ENCODE results near the gene ADAMTS6.
"Not testable (repeated sequence)": the region's sequence is repeated elsewhere in the genome, so short reads cannot be mapped to it uniquely, and the experiment has no call there.

ADAMTS6 gene

DNA sequence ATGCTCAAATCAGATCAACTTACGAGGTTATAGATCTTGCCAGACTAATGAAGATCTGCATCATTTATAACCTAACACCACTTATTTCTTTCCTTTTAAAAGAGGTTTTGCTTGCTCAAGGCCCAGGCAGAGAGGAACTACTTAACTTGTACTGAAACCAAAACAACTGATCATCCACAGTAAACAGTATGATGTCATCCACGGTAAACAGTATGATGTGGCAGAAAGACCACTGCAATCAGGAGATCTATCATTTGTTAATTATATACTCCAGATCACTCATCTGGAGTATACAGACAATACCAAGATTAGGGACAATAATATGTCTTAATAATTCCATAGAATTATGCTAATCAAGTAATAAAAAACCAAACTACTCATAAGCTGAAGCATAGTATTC is 116.8 kb downstream of the ADAMTS6 start:
- peak in 2 of 3 experiments; percentile 20 to 56 for DNase-seq

- DNase-seq: no peak
Observed at GRCh38 chr5:65363499-65363898, 118.2 kb downstream of the ADAMTS6 start.

DNA sequence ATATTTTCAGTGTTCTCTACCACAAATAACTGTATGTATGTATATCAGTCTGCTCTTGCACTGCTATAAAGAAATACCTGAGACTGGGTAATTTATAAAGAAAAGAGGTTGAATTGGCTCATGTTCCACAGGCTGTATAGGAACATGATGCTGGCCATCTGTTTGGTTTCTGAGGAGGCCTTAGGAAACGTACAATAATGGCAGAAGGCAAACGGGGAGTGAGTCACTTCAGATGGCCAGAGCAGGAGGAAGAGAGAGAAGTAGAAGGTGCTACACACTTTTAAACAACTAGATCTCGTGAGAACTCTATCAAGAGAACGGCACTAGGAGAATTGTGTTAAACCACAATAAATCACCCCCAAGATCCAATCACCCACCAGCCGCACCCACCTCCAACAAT is 121.7 kb downstream of the ADAMTS6 start:
- DNase-seq: no peak

GRCh38 chr5:65359569-65359968 is 122.2 kb downstream of the ADAMTS6 start:
- DNase-seq: no peak

DNA sequence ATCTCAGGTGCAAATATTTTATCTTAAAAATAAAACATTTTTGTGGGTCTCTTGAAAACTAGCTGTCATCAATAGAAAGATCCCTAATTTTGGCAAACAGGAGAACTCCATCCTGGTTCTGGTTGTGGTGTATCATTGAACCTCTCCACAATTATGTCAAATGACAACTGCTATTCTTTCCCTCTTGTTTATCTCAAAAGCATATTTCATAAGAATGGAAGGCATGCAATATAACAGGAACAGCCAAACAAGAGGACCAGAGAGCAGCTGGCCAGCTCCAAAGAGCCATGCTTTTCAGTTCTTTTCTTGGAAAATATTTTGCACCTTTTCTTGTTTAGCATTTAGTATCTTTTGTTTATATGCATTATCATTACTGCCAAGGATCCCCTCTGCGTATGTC is 125.4 kb downstream of the ADAMTS6 start:
- DNase-seq: no peak

DNA sequence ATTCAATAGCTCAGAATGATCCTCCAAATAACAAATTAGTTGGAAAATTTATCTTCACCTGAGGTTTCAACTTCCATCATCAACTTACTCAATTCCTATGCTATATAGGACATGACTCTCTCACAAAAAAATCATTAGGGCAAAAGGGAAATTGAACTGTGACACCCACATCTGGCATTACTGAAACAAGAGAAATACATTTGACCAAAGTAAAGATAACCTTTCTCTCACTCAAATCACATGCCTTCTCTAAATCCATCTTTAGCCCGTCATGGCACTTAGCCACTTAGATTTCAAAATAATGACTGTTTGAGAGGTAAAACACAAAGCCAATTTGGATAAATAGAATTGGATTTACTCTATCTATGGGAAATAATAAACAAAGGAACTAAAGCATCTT is 126.4 kb downstream of the ADAMTS6 start:
- no peak for DNase-seq

- DNase-seq: no peak
Observed at GRCh38 chr5:65341835-65342234, 139.9 kb downstream of the ADAMTS6 start.

DNA sequence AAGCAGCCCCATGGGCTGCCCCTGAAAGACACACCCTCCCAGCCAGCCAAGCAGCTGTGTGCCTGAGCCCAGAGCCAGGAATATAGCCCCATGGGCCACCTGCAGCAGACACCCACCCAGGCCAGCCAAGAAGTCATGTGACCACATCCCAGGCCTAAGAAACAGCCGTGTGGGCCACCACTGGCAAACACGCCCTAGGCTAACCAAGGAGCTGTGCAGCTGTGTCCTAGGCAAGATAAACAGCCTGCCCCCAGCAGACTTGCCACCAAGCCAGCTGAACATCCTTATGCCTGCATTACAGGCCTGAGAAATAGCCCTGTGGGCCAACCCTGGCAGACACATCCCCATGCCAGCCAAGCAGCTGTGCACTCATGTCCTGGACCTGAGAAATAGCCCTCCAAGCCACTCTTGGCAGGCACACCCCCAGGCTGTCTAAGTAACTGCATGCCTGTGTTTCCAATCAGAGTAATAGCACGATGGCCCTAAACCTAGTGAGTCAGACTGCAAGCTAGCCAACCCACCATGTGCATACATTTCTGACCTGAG is 143.0 kb downstream of the ADAMTS6 start:
- DNase-seq: no peak

- peak; percentile 71 to 95 (median 93) for DNase-seq
Observed at GRCh38 chr5:65334077-65334476, 147.6 kb downstream of the ADAMTS6 start.

GRCh38 chr5:65332591-65332990 is 149.1 kb downstream of the ADAMTS6 start:
- no peak for DNase-seq

DNA sequence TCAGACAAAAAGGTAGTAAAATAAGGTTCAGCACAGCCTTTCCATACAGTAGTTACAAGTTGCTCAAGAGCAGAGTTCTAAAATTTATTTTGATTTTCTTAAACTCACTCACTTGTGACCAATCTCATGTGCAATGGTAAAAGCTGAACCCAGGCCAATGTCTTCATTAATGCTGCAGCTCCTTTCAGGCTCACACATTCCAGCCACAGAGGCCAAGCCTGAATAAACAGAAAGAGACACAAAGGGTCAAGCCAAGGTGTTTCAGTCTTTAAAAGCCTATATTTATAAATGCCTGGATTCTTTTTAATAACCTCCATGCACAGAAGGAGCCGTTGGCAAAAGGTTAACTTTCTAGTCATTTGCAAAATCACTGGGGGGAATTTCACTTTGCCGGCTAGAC is 152.5 kb downstream of the ADAMTS6 start:
- no peak for DNase-seq

GRCh38 chr5:65327582-65327981 is 154.1 kb downstream of the ADAMTS6 start:
- no peak for DNase-seq

- DNase-seq: no peak
Observed at GRCh38 chr5:65326922-65327321, 154.8 kb downstream of the ADAMTS6 start.

DNA sequence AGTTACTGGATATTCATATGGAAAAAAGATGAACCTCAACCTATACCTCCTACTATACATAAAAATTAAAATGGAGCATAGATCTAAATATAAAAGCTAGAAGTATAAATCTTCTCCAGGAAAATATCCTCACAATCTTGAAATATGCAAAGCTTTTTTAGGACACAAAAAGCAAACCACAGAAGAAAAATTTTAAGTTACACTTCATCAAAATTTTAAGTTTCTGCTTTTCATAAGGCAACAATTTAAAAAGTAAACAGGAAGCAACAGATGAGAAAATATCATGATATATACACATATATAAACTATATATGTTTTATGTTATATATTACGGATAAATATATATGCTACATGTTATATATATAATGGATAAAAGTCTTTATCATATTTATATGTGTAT is 157.5 kb downstream of the ADAMTS6 start:
- DNase-seq: no peak

GRCh38 chr5:65320704-65321103 is 161.0 kb downstream of the ADAMTS6 start:
- not testable (repeated sequence) for DNase-seq

DNA sequence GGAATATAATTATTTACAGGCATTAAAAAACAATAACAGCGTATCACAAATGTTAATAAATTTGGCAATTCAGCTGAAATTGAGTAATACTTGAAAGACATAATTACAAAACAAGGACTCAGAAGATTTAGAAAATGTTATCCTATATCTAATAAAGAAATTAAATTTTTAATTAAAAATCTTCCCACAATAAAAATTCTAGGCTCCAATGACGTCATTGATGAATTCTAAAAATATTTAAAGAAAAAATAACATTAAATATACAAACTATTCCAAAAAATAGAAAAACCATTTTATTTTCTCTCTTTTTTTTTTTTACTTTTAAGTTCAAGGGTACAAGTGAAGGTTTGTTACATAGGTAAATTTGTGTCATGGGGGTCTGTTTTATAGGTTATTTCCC is 161.5 kb downstream of the ADAMTS6 start:
- no peak for DNase-seq

DNA sequence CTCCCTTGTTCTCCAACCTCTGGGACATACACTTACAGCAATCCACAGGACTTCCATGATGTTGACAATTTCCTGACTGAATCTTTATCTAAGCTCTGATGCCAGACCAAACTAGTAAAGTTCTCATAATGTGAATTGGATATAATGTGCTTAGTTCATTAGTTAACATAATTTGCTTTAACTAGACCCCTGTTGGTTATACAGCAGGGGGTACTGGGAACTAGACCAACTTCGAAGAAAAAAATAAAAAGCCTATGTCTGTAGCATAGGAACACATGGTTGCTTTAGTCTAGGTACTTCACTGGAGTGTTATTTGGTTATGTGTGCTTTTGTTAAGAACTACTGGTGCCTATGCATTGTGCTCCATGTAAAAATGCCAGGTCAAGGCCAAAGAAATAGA is 173.8 kb downstream of the ADAMTS6 start:
- no peak for DNase-seq

GRCh38 chr5:65307088-65307487 is 174.6 kb downstream of the ADAMTS6 start:
- DNase-seq: no peak

GRCh38 chr5:65305913-65306312 is 175.8 kb downstream of the ADAMTS6 start:
- DNase-seq: no peak

- no peak for DNase-seq
Observed at GRCh38 chr5:65299861-65300260, 181.9 kb downstream of the ADAMTS6 start.

GRCh38 chr5:65296067-65296466 is 185.7 kb downstream of the ADAMTS6 start:
- no peak for DNase-seq

- DNase-seq: no peak
Observed at GRCh38 chr5:65292196-65292595, 189.5 kb downstream of the ADAMTS6 start.

GRCh38 chr5:65290677-65291076 is 191.0 kb downstream of the ADAMTS6 start:
- DNase-seq: no peak

GRCh38 chr5:65288657-65289056 is 193.1 kb downstream of the ADAMTS6 start:
- no peak for DNase-seq

- no peak for DNase-seq
Observed at GRCh38 chr5:65279603-65280002, 202.1 kb downstream of the ADAMTS6 start.

Measured in NCI-H1417 (cell line).